Thoracic aorta (tissue), 2 donors: ENCODE measurements around the gene COL28A1. TPM values are rescaled to one million over a fixed set of nuclear protein-coding genes. Genes with fewer than 3 reads are reported as not detected.

Experiments used
- ATAC-seq: fragments of 150-250 bp; one replicate; pipeline ENCODE4 v1.8.0; 2017; ENCODE audit warnings: low read depth; ENCODE audit not compliant: insufficient number of reproducible peaks, low FRiP score
- DNase-seq: peaks from one replicate; pipeline ENCODE4 v3.0.0-alpha.2; 2020; ENCODE audit warnings: low spot score
- H3K27ac ChIP-seq, 2 donors: fragments of 200-600 bp; sonication (generic); 1 replicate in 1 of 2; 2 replicates in 1 of 2; pipeline ENCODE4 v1.5.1; 2016; ENCODE audit warnings: mild to moderate bottlenecking in 2 of 2, moderate library complexity in 2 of 2
- H3K27me3 ChIP-seq: fragments of 200-600 bp; sonication (generic); replicated peaks from 2 replicates; pipeline ENCODE4 v1.6.0; 2016; ENCODE audit warnings: mild to moderate bottlenecking; ENCODE audit not compliant: insufficient read depth
- H3K36me3 ChIP-seq: fragments of 200-600 bp; sonication (generic); one replicate; pipeline ENCODE4 v1.5.1; 2016
- H3K4me1 ChIP-seq, 2 donors: fragments of 200-600 bp; sonication (generic); 1 replicate in 1 of 2; 2 replicates in 1 of 2; pipeline versions ENCODE4 v1.5.1 to v1.6.0; 2016; ENCODE audit warnings: low read depth in 2 of 2, mild to moderate bottlenecking in 1 of 2; ENCODE audit not compliant: control insufficient read depth in 1 of 2
- H3K4me3 ChIP-seq: fragments of 200-600 bp; sonication (generic); 2 replicates; pipeline ENCODE4 v1.5.1; 2016; ENCODE audit warnings: mild to moderate bottlenecking
- H3K9me3 ChIP-seq: fragments of 200-600 bp; sonication (generic); 2 replicates; pipeline ENCODE4 v1.5.1; 2016
- total RNA-seq, 2 donors: library from RNA; depleted of rRNA; stranded (reverse); fragments of >200 nt; gene quantifications; one replicate each; pipeline versions ENCODE4 v1.1.0 to v1.2.3, GENCODE V29; 2016
- TF ChIP-seq, protein P1 (sequence below): fragments of 200-600 bp; sonication (generic); IDR thresholded peaks from one replicate; pipeline ENCODE4 v1.5.1; 2019; ENCODE audit warnings: antibody characterized with exemption

Gene COL28A1
- total RNA-seq, 2 donors from 2014 or later, result 2.4 to 3.0 TPM

DNA sequence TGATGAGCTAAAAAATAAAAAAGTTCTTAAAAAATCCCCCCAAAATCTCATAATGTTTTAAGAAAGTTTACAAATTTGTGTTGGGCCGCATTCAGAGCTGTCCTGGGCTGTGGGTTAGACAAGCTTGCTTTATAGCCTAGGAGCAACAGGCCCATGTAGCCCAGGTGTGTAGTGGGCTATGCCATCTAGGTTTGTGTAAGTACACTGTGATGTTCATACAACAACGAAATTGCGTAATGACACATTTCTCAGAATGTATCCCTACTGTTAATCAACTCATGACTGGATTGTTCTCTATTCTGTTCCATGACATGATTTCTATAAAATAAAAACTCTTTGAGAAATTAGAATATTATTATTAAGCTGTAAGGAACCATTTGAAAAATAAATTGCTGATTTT lies 44.0 kb upstream of the COL28A1 start:
- Histone ChIP-seq H3K27ac (no peak overlapping the region), H3K4me1 (no peaks in the 10 kb centered on the region), H3K36me3 (no peaks in the 10 kb centered on the region), H3K4me3 (no peak overlapping the region), H3K9me3 (no peaks in the 10 kb centered on the region), H3K27me3 (no peaks in the 10 kb centered on the region)
- ATAC-seq (no peak), DNase-seq (no peak)
- TF ChIP-seq, protein P1, sequence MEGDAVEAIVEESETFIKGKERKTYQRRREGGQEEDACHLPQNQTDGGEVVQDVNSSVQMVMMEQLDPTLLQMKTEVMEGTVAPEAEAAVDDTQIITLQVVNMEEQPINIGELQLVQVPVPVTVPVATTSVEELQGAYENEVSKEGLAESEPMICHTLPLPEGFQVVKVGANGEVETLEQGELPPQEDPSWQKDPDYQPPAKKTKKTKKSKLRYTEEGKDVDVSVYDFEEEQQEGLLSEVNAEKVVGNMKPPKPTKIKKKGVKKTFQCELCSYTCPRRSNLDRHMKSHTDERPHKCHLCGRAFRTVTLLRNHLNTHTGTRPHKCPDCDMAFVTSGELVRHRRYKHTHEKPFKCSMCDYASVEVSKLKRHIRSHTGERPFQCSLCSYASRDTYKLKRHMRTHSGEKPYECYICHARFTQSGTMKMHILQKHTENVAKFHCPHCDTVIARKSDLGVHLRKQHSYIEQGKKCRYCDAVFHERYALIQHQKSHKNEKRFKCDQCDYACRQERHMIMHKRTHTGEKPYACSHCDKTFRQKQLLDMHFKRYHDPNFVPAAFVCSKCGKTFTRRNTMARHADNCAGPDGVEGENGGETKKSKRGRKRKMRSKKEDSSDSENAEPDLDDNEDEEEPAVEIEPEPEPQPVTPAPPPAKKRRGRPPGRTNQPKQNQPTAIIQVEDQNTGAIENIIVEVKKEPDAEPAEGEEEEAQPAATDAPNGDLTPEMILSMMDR, result no peak

DNA sequence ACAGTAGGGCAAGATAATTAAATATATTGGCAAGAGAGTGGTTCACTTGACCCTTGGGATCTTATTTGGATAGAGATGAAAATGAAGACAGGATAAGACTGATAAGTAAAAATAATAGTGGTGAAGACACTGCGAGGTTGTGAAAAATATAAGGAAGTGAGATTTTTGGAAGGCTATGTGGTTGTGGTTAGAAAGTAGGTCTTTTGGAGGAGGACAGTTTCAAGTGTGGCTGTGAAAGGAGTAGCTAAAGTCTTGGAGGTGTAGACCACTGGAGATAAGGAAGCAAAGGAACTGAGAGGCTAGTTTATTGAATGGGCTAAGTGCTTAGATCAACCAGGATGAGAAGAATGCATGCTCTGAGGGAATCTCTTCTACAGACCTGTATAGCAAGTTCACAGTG lies 42.2 kb upstream of the COL28A1 start:
- H3K36me3 ChIP-seq, result no peaks in the 10 kb centered on the region
- H3K4me1 ChIP-seq, result no peaks in the 10 kb centered on the region
- DNase-seq, result no peak
- H3K9me3 ChIP-seq, result no peaks in the 10 kb centered on the region
- H3K27ac ChIP-seq, result no peak overlapping the region
- no peaks in the 10 kb centered on the region for H3K27me3 ChIP-seq
- no peak overlapping the region for H3K4me3 ChIP-seq
- ATAC-seq, result no peak
- TF ChIP-seq, protein P1, result no peak

DNA sequence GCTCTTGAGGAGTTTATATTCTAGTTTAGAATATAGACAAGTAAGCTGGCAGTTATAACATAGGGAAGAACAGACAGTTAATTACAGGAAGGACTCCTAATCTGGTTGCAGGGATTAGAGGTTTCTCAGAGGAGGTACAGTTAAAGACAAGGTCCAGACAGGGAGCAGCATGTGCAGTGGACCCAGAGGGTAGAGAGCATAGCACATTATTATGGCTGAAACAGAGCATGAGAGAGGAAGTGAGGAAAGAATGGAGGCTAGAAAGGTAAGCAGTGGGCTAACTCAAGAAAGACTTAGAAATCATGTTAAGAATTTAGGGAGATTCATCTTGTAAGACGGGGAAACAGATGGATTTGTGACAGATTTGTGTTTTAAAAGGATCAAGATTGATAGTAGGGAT lies 40.7 kb upstream of the COL28A1 start:
- TF ChIP-seq, protein P1, result no peak
- Histone ChIP-seq H3K27me3 (no peaks in the 10 kb centered on the region), H3K9me3 (no peaks in the 10 kb centered on the region), H3K36me3 (no peaks in the 10 kb centered on the region), H3K4me3 (no peak overlapping the region), H3K27ac (no peak overlapping the region), H3K4me1 (no peaks in the 10 kb centered on the region)
- DNase-seq, result no peak
- ATAC-seq, result no peak

DNA sequence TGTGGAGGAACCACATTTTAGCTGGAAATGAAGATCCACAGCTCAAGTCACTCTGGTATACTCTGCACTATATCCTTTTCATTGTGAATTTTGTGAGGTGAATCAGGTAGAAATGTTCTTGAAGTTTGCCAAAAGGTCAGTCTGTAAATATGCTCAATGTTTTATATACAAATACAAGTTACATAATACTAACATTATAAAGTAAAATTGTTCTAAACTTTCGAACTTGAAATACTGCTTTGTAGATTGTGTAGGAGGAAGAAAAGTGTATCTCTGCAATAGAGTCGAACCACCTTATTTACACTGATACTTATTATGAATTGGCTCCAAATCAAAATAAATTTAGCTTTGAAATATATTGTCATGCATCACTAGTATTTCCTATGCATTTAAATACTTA lies 38.0 kb upstream of the COL28A1 start:
- TF ChIP-seq, protein P1, result no peak
- H3K27me3 ChIP-seq, result no peaks in the 10 kb centered on the region
- no peak for DNase-seq
- H3K9me3 ChIP-seq, result no peaks in the 10 kb centered on the region
- peaks cover 2 to 17% of the 10 kb centered on the region in 2 donors for H3K4me1 ChIP-seq
- ATAC-seq, result no peak
- H3K4me3 ChIP-seq, result no peak overlapping the region
- no peaks in the 10 kb centered on the region for H3K36me3 ChIP-seq
- no peak overlapping the region for H3K27ac ChIP-seq

DNA sequence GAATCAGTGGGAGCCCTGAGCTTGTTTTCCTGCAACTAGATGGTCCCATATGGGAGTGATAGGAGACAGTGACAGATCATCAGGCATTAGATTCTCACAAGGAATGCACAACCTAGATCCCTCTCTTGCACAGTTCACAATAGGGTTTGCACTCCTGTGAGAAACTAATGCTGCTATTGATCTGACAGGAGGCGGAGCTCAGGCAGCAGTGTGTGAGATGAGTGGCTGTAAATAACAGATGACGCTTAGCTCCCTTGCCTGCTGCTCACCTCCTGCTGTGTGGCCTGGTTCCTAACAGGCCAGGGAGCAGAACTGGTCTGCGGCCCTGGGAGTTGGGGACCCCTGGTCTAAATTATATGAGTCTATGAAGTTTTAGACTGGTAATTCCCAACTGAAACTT lies 34.9 kb upstream of the COL28A1 start:
- no peak for ATAC-seq
- DNase-seq, result no peak
- Histone ChIP-seq H3K36me3 (no peaks in the 10 kb centered on the region), H3K9me3 (no peaks in the 10 kb centered on the region), H3K27ac (no peak overlapping the region), H3K27me3 (no peaks in the 10 kb centered on the region), H3K4me1 (peaks cover 11 to 36% of the 10 kb centered on the region in 2 donors), H3K4me3 (no peak overlapping the region)
- TF ChIP-seq, protein P1, result no peak
